Epithelial cell of esophagus (primary cell): Measurements from ENCODE around the gene CDH4.

Experiments
- DNase-seq: peaks from one replicate; pipeline ENCODE4 v3.0.0; 2010; ENCODE audit warnings: low read depth
- H3K4me3 ChIP-seq: 2 replicates; pipeline ENCODE4 v1.5.1; 2011; ENCODE audit warnings: mild to moderate bottlenecking, low read length, control low read depth
- TF ChIP-seq, protein P1 (sequence below): IDR thresholded peaks from 2 replicates; pipeline ENCODE4 v1.5.1; 2011; ENCODE audit warnings: low read depth, mild to moderate bottlenecking, low read length, control low read depth, inconsistent platforms; ENCODE audit not compliant: insufficient read depth; ENCODE audit errors: missing control alignments

Gene CDH4

DNA sequence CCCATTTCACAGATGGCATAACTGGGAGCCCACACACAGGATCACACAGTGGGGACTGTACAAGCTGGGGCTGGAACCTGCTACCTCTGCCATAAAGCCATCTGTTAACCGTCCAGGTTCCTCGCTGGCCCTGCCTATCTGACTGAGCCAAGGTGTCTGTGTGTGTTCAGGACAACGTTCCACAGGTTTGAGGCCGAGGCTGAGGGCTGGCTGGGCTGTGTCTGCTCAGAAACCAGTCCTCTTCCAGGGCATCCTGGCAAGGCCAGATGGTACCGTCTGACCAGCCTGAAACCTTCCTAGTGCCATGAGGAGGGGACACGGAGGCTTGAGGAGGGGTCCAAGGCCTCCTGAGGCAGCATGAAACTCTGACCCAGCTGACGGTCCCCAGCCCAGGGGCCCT, 663.0 kb downstream of the CDH4 start:
- TF ChIP-seq, protein P1, sequence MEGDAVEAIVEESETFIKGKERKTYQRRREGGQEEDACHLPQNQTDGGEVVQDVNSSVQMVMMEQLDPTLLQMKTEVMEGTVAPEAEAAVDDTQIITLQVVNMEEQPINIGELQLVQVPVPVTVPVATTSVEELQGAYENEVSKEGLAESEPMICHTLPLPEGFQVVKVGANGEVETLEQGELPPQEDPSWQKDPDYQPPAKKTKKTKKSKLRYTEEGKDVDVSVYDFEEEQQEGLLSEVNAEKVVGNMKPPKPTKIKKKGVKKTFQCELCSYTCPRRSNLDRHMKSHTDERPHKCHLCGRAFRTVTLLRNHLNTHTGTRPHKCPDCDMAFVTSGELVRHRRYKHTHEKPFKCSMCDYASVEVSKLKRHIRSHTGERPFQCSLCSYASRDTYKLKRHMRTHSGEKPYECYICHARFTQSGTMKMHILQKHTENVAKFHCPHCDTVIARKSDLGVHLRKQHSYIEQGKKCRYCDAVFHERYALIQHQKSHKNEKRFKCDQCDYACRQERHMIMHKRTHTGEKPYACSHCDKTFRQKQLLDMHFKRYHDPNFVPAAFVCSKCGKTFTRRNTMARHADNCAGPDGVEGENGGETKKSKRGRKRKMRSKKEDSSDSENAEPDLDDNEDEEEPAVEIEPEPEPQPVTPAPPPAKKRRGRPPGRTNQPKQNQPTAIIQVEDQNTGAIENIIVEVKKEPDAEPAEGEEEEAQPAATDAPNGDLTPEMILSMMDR: no peak
- no peak overlapping the region for H3K4me3 ChIP-seq
- no peak for DNase-seq

DNA sequence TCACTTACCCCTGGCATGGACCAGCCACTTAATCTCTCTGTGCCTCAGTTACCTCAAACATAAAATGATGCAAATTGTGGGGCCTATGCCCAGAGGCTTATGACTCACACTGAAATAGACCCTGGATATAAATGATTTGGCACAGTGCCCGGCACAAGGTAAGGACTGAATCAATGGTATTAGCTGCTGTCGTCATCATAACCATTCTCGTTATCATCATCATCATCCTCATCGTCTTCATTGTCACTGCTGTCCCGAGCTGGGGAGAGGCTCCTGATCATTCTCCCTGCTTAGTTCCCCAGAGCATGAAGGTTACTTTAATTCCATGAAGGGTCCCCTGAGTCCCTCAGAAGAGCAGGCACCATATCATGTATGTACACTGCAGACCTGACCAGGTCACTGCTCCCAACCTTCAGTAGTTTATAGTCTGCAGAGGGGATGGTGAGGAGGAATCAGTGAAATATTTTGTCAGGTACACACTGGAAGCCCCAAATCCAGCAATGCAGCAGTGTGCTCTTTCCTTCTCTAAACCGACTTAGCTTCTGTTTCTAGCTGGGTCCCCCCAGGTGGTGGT, 664.3 kb downstream of the CDH4 start:
- TF ChIP-seq, protein P1: no peak
- no peak for DNase-seq
- H3K4me3 ChIP-seq: no peak overlapping the region

DNA sequence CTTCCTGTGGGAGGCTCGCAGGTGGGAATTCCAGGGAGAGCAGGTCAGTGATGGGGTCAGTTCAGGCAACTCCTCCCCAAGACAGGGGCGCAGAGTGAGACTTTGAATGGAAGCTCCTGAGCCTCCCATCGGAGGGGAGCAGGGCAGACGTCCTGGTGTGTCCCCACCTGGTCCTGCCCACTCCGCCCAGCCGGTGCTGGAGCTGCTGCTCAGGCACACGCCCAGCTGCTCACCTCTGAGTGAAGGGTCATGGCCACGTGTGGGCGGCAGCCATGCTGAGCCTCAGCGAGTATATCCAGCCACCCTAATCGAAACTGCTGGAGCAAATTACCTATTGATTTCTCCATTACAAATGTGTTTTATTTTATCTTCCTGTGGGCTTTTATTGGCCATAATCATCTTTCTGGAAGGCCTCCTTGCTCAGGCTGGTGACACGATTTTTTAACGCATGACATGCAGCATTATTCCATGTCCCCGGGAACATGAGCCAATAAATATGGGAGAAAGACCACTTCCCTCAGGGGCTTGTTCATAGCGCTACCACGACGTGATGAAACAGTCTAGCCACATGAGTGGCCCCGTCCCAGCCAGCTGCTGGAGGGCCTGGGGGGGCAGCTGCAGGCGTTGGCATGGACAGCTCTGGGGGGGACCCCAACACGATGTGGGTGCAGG, 665.5 kb downstream of the CDH4 start:
- DNase-seq: no peak
- no peak overlapping the region for H3K4me3 ChIP-seq
- TF ChIP-seq, protein P1: no peak

DNA sequence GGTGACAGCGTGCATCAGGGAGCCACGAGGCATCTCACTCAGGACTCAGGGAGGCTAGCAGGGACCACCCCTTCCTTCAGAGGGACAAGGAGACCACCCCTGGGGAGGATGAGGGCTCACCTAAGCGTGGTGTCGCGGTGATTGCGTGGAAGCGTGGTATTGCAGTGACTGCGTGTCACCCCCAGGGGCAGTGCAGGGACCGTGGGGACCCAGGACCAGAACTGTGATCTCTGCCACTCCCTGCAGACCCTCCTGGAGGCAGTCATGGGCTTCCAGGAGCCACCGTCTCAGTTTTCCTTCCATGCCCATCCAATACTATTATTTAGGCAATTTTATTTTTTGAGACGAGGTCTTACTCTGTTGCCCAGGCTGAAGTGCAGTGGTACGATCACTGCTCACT, 666.5 kb downstream of the CDH4 start:
- DNase-seq: no peak
- H3K4me3 ChIP-seq: no peak overlapping the region
- TF ChIP-seq, protein P1: no peak

DNA sequence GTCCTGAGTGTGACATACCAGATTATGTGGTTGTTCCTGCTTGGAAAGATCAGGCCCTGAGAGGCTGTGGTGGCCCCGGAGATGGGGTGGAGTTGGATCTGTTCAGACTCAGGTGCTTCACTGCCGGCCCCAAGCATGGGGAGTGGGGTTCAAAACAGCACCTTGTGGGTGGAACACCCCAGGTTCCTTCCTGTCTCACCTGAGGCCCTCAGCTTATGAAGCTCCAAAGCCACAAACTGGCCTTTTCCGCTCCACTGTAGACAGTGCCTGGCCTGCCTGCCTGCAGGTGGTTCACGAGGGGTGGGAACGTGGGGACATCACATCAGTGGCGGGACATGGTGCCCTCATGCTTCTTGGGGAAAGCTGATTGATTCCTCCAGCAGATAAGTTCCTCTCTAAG, 667.2 kb downstream of the CDH4 start:
- H3K4me3 ChIP-seq: no peak overlapping the region
- TF ChIP-seq, protein P1: no peak
- DNase-seq: no peak

DNA sequence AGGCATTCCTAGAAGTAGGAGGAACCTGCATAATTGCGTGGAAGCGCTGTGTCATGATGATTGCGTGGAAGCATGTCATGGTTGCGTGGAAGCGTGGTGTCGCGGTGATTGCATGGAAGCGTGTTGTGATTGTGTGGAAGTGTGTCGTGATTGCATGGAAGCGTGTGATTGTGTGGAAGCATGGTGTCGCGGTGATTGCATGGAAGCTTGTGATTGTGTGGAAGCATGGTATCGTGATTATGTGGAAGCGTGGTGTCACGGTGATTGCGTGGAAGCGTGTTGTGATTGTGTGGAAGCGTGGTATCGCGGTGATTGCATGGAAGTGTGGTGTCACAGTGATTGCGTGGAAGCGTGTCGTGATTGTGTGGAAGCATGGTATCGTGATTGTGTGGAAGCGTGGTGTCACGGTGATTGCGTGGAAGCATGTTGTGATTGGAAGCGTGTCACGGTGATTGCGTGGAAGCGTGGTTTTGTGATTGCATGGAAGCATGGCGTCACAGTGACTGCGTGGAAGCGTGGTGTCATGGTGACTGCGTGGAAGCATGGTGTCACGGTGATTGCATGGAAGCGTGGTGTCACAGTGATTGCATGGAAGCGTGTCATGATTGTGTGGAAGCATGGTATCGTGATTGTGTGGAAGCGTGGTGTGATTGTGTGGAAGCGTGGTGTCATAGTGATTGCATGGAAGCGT, 667.8 kb downstream of the CDH4 start:
- H3K4me3 ChIP-seq: no peak overlapping the region
- no peak for DNase-seq
- TF ChIP-seq, protein P1: no peak
